Neural progenitor cell (in vitro differentiated cells): ENCODE data around the gene ARHGEF39. TPM values are rescaled to one million over a fixed set of nuclear protein-coding genes. Genes with fewer than 3 reads are reported as not detected.

Source experiments
- DNase-seq: peaks from one replicate; pipeline ENCODE4 v3.0.0-alpha.2; 2016; ENCODE audit warnings: low spot score
- H2AFZ ChIP-seq: fragments of 200-600 bp; sonication (generic); replicated peaks from 2 replicates; pipeline ENCODE4 v1.6.1; 2016; ENCODE audit warnings: antibody characterized with exemption
- H3F3A ChIP-seq: fragments of 200-600 bp; sonication (generic); 2 replicates; pipeline ENCODE4 v1.6.1; 2016; ENCODE audit warnings: antibody characterized with exemption, low read depth
- H3K27ac ChIP-seq: fragments of 200-600 bp; sonication (generic); 2 replicates; pipeline ENCODE4 v1.5.1; 2016; ENCODE audit warnings: mild to moderate bottlenecking
- H3K27me3 ChIP-seq: fragments of 200-600 bp; sonication (generic); 2 replicates; pipeline ENCODE4 v1.6.1; 2016; ENCODE audit warnings: mild to moderate bottlenecking, moderate library complexity
- H3K36me3 ChIP-seq: fragments of 200-600 bp; sonication (generic); 2 replicates; pipeline ENCODE4 v1.5.1; 2016
- H3K4me1 ChIP-seq: fragments of 200-600 bp; sonication (generic); 2 replicates; pipeline ENCODE4 v1.6.1; 2016; ENCODE audit warnings: mixed run types
- H3K4me2 ChIP-seq: fragments of 200-600 bp; sonication (generic); 2 replicates; pipeline ENCODE4 v1.6.1; 2016
- H3K4me3 ChIP-seq: fragments of 200-600 bp; sonication (generic); 2 replicates; pipeline ENCODE4 v1.5.1; 2016
- H3K79me2 ChIP-seq: fragments of 200-600 bp; sonication (generic); 2 replicates; pipeline ENCODE4 v1.6.1; 2016; ENCODE audit warnings: low read depth
- H3K9ac ChIP-seq: fragments of 200-600 bp; sonication (generic); 2 replicates; pipeline ENCODE4 v1.6.1; 2016
- H3K9me3 ChIP-seq: fragments of 200-600 bp; sonication (generic); 2 replicates; pipeline ENCODE4 v1.5.1; 2016; ENCODE audit warnings: low read depth
- H4K20me1 ChIP-seq: fragments of 200-600 bp; sonication (generic); 2 replicates; pipeline ENCODE4 v1.6.1; 2016; ENCODE audit warnings: low read depth
- H3K27ac Mint-ChIP-seq: 3 replicates; pipeline ENCODE4 v1.8.0; 2021; ENCODE audit warnings: mixed read lengths
- H3K27me3 Mint-ChIP-seq: 2 replicates; pipeline ENCODE4 v1.8.0; 2022; ENCODE audit warnings: low read depth, mild to moderate bottlenecking, inconsistent platforms, moderate library complexity, mixed read lengths; ENCODE audit not compliant: insufficient read depth
- H3K36me3 Mint-ChIP-seq: 3 replicates; pipeline ENCODE4 v1.8.0; 2021; ENCODE audit warnings: mixed read lengths
- H3K4me1 Mint-ChIP-seq: 3 replicates; pipeline ENCODE4 v1.8.0; 2021; ENCODE audit warnings: mixed read lengths
- H3K4me3 Mint-ChIP-seq: 3 replicates; pipeline ENCODE4 v1.8.0; 2021; ENCODE audit warnings: mild to moderate bottlenecking, moderate library complexity, mixed read lengths
- H3K9me3 Mint-ChIP-seq: 3 replicates; pipeline ENCODE4 v1.8.0; 2020; ENCODE audit warnings: mixed read lengths
- CTCF ChIP-seq: fragments of 200-600 bp; sonication (generic); IDR thresholded peaks from 2 replicates; pipeline ENCODE4 v1.5.1; 2017; ENCODE audit warnings: antibody characterized with exemption, mild to moderate bottlenecking
- EZH2 ChIP-seq: fragments of 200-600 bp; sonication (generic); IDR thresholded peaks from 2 replicates; pipeline ENCODE4 v1.6.1; 2017; ENCODE audit warnings: antibody characterized with exemption, mild to moderate bottlenecking, moderate library complexity
- EZH2phosphoT487 ChIP-seq: fragments of 200-600 bp; sonication (generic); IDR thresholded peaks from 2 replicates; pipeline ENCODE4 v1.6.1; 2017; ENCODE audit warnings: antibody characterized with exemption
- total RNA-seq: library from RNA; depleted of rRNA; stranded (reverse); fragments of >200 nt; gene quantifications from 2 replicates; pipeline ENCODE4 v1.2.3, GENCODE V29; 2015; ENCODE audit warnings: low replicate concordance

ARHGEF39 gene
- total RNA-seq, 1 donor from 2014 or later = 13.2 TPM

GRCh38 chr9:35700942-35701341, 35.9 kb upstream of the ARHGEF39 start:
- TF ChIP-seq EZH2phosphoT487 (no peak), CTCF (no peak), EZH2 (no peak)
- no peaks in the 10 kb centered on the region for H3K79me2 ChIP-seq
- H4K20me1 ChIP-seq = peaks cover 4% of the 10 kb centered on the region
- H3K4me1 ChIP-seq = no peaks in the 10 kb centered on the region
- no peak overlapping the region for H3K4me3 Mint-ChIP-seq
- no peaks in the 10 kb centered on the region for H3K9me3 ChIP-seq
- no peaks in the 10 kb centered on the region for H3F3A ChIP-seq
- no peak overlapping the region for H2AFZ ChIP-seq
- no peaks in the 10 kb centered on the region for H3K4me1 Mint-ChIP-seq
- H3K36me3 ChIP-seq = no peaks in the 10 kb centered on the region
- no peak overlapping the region for H3K4me3 ChIP-seq
- no peaks in the 10 kb centered on the region for H3K9me3 Mint-ChIP-seq
- no peak overlapping the region for H3K27ac Mint-ChIP-seq
- H3K9ac ChIP-seq = no peak overlapping the region
- H3K27me3 Mint-ChIP-seq = peaks cover 6% of the 10 kb centered on the region
- DNase-seq = no peak
- H3K36me3 Mint-ChIP-seq = peaks cover 24% of the 10 kb centered on the region
- H3K4me2 ChIP-seq = no peak overlapping the region
- H3K27me3 ChIP-seq = no peaks in the 10 kb centered on the region
- no peak overlapping the region for H3K27ac ChIP-seq

GRCh38 chr9:35700031-35700430, 35.0 kb upstream of the ARHGEF39 start:
- no peaks in the 10 kb centered on the region for H3F3A ChIP-seq
- no peak overlapping the region for H3K9ac ChIP-seq
- Mint-ChIP-seq H3K36me3 (peaks cover 23% of the 10 kb centered on the region), H3K27me3 (peaks cover 6% of the 10 kb centered on the region), H3K4me1 (no peaks in the 10 kb centered on the region), H3K27ac (no peak overlapping the region), H3K4me3 (no peak overlapping the region), H3K9me3 (no peaks in the 10 kb centered on the region)
- no peak overlapping the region for H2AFZ ChIP-seq
- H3K4me3 ChIP-seq = no peak overlapping the region
- H4K20me1 ChIP-seq = peaks cover 4% of the 10 kb centered on the region
- no peak overlapping the region for H3K4me2 ChIP-seq
- no peaks in the 10 kb centered on the region for H3K9me3 ChIP-seq
- H3K27me3 ChIP-seq = no peaks in the 10 kb centered on the region
- H3K36me3 ChIP-seq = no peaks in the 10 kb centered on the region
- H3K27ac ChIP-seq = no peak overlapping the region
- no peaks in the 10 kb centered on the region for H3K4me1 ChIP-seq
- no peak for DNase-seq
- no peaks in the 10 kb centered on the region for H3K79me2 ChIP-seq
- no peak for TF ChIP-seq CTCF
- TF ChIP-seq EZH2 = no peak
- TF ChIP-seq EZH2phosphoT487 = no peak

DNA sequence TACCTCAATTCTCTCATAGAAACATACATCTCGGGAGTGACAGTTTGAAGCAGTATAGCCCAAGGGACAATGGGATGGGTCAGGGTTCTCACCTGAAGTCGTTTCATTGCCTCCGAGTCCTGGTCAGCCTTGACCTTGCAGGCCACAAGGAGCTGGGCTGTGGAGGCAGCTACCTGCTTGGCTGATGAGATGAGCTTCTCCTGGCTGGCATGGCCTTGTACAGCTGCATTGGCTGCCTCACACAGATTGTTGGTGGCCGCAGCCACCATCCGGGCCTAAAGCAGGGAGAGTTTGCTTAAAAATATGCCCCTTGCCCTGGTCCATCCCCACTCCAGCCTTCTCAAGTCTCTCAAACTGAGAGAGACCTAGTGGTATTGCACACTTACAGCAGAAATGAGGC, 33.2 kb upstream of the ARHGEF39 start:
- Histone ChIP-seq H4K20me1 (peaks cover 4% of the 10 kb centered on the region), H3K4me2 (no peak overlapping the region), H3K27me3 (no peaks in the 10 kb centered on the region), H3K9me3 (no peaks in the 10 kb centered on the region), H3K27ac (no peak overlapping the region), H3K36me3 (no peaks in the 10 kb centered on the region), H3F3A (no peaks in the 10 kb centered on the region), H3K9ac (no peak overlapping the region), H2AFZ (no peak overlapping the region), H3K4me3 (no peak overlapping the region), H3K4me1 (no peaks in the 10 kb centered on the region), H3K79me2 (no peaks in the 10 kb centered on the region)
- H3K27me3 Mint-ChIP-seq = peaks cover 3% of the 10 kb centered on the region
- H3K27ac Mint-ChIP-seq = no peak overlapping the region
- no peak overlapping the region for H3K4me3 Mint-ChIP-seq
- no peak for TF ChIP-seq EZH2
- TF ChIP-seq EZH2phosphoT487 = no peak
- no peak for TF ChIP-seq CTCF
- peaks cover 15% of the 10 kb centered on the region for H3K36me3 Mint-ChIP-seq
- no peaks in the 10 kb centered on the region for H3K9me3 Mint-ChIP-seq
- DNase-seq = no peak
- no peaks in the 10 kb centered on the region for H3K4me1 Mint-ChIP-seq

DNA sequence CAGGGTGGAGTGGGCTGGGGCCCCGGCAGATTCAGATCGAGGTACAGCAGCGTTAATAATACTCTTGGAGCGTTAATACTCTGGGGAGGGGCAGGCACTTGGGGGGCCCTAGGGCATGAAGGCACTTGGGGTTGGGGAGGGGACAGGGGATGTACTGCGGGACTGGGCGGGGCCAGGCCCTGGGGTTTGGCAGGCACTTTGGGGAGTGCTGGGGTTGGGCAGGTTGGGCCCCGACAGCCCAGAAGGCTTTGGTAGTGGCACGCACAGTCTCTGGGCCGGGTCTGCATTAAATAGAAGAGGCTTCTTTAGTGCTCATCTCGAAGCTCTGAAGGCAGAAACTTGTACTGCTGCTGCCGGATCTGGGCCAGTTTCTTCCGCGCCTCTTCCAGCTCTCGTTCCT, 32.5 kb upstream of the ARHGEF39 start:
- Histone ChIP-seq H3K27me3 (no peaks in the 10 kb centered on the region), H3K9ac (no peak overlapping the region), H3K4me2 (no peak overlapping the region), H2AFZ (no peak overlapping the region), H4K20me1 (peaks cover 4% of the 10 kb centered on the region), H3K27ac (no peak overlapping the region), H3K4me3 (no peak overlapping the region), H3K79me2 (no peaks in the 10 kb centered on the region), H3K4me1 (no peaks in the 10 kb centered on the region), H3K9me3 (no peaks in the 10 kb centered on the region), H3K36me3 (no peaks in the 10 kb centered on the region), H3F3A (peaks cover 2% of the 10 kb centered on the region)
- Mint-ChIP-seq H3K36me3 (peaks cover 11% of the 10 kb centered on the region), H3K9me3 (no peaks in the 10 kb centered on the region), H3K4me3 (no peak overlapping the region), H3K27me3 (peaks cover 3% of the 10 kb centered on the region), H3K27ac (no peak overlapping the region), H3K4me1 (no peaks in the 10 kb centered on the region)
- no peak for DNase-seq
- no peak for TF ChIP-seq CTCF
- TF ChIP-seq EZH2 = no peak
- TF ChIP-seq EZH2phosphoT487 = no peak
